SU-DHL-6 (cell line): Measurements from ENCODE around the gene CAMK1D.

Experiments
- CTCF ChIP-seq: fragments of 200-600 bp; sonication (generic); IDR thresholded peaks from one replicate; pipeline ENCODE4 v1.5.1; 2017; ENCODE audit warnings: antibody characterized with exemption, mild to moderate bottlenecking, low read length, moderate library complexity; ENCODE audit not compliant: insufficient read depth, poor library complexity, severe bottlenecking
- EZH2phosphoT487 ChIP-seq: fragments of 200-600 bp; sonication (generic), shearing (Covaris generic); conservative IDR thresholded peaks from 2 replicates; pipeline ENCODE4 v1.6.1; 2018; ENCODE audit warnings: mild to moderate bottlenecking, antibody characterized with exemption, low read length, moderate library complexity, mixed read lengths

GRCh38 chr10:12608761-12609160, 259.4 kb downstream of the CAMK1D start:
- TF ChIP-seq CTCF (no peak), EZH2phosphoT487 (no peak)
